ENCODE measurements around the gene RARRES1. TPM values are rescaled to one million over a fixed set of nuclear protein-coding genes. Genes with fewer than 3 reads are reported as not detected.

The RARRES1 gene
- total RNA-seq, 1 experiment from 2014 or later: 0.73 TPM

DNA sequence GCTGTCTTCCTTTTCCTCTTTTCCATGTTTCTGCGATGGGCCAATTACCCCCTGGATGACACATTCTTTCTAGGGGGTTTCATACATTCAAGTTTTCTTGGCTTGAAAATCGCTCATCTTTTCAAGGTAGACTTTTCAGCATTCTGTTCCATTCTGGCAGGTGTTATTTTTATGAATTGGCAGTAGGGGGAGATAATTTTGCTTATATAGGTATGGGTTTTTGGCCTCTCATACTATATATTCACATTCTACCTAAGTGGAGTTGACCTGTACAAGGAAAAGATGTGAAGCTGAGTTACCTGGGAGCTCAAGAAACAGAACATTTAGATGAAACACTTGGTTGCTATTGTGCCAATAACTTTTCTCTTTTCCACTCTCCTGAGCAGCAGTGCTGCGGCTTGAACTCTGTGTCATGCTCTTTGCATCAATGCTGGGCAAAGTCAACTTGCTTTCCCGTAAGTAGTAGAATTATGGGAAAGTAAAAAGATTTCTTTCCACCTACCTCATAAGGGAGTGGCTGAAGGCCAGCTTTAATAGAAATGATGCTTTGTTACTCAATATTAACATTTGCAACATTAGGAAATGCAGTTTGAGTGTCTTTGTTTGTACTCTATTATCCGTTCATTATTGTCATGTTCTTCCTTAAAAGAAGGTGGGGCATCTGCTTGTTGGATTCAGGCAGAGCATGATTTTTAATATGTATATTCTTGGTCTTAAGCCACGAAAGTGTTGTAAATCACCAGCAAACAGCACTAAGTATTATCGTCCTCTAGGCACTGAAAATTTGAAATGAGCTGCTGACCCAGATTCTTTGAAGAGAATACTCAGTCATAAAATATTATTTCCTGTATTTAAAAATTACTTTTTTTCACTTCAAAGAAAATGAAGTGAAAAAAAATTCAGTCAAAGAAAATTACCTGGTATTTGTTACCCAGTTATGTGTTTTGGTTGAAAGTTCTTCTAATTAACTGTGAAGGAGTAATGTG, 41.9 kb upstream of the RARRES1 start:
- BruUV-seq (replicated peaks): TSS peak; percentile 34
- Histone ChIP-seq H3K9me3 (ENCODE audit: low read length) (no peaks in the 10 kb centered on the region), H3K79me2 (ENCODE audit: low read length) (no peaks in the 10 kb centered on the region), H3K27me3 (ENCODE audit: low read length) (no peaks in the 10 kb centered on the region), H4K20me1 (ENCODE audit: low read length) (no peaks in the 10 kb centered on the region), H3K9me2 (replicated peaks; ENCODE audit: low read length) (no peaks in the 10 kb centered on the region), H3K27ac (ENCODE audit: low read length) (peak overlapping the region; percentile 100), H2AFZ (ENCODE audit: low read length) (no peak overlapping the region), H3K4me1 (ENCODE audit: insufficient read depth, low read length) (peaks cover 56% of the 10 kb centered on the region), H3K9ac (ENCODE audit: low read length) (peak overlapping the region; percentile 96), H3F3A (ENCODE audit: low read length, unreplicated experiment) (peaks cover 7% of the 10 kb centered on the region), H3K4me2 (ENCODE audit: low read length) (peak overlapping the region; percentile 23), H3K36me3 (ENCODE audit: low read depth, low read length) (no peaks in the 10 kb centered on the region), H3K4me3 (ENCODE audit: low read length) (no peak overlapping the region)
- DNase-seq (peak; percentile 74), ATAC-seq (peak; percentile 10; the same call in 1 of the 2 replicates)
- CTCF ChIA-PET: no interaction called here
- intact Hi-C loops (cut with micrococcal nuclease): no loop called here
- TF ChIP-seq, protein P1, sequence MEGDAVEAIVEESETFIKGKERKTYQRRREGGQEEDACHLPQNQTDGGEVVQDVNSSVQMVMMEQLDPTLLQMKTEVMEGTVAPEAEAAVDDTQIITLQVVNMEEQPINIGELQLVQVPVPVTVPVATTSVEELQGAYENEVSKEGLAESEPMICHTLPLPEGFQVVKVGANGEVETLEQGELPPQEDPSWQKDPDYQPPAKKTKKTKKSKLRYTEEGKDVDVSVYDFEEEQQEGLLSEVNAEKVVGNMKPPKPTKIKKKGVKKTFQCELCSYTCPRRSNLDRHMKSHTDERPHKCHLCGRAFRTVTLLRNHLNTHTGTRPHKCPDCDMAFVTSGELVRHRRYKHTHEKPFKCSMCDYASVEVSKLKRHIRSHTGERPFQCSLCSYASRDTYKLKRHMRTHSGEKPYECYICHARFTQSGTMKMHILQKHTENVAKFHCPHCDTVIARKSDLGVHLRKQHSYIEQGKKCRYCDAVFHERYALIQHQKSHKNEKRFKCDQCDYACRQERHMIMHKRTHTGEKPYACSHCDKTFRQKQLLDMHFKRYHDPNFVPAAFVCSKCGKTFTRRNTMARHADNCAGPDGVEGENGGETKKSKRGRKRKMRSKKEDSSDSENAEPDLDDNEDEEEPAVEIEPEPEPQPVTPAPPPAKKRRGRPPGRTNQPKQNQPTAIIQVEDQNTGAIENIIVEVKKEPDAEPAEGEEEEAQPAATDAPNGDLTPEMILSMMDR (conservative IDR thresholded peaks at IDR 0.05; ENCODE audit: low read depth, low read length): peak; percentile 40
- no peak for TF ChIP-seq EZH2 (IDR thresholded peaks at IDR 0.05; ENCODE audit: low read length, unreplicated experiment)
- POLR2A ChIA-PET (ENCODE audit: unreplicated experiment): no interaction called here

DNA sequence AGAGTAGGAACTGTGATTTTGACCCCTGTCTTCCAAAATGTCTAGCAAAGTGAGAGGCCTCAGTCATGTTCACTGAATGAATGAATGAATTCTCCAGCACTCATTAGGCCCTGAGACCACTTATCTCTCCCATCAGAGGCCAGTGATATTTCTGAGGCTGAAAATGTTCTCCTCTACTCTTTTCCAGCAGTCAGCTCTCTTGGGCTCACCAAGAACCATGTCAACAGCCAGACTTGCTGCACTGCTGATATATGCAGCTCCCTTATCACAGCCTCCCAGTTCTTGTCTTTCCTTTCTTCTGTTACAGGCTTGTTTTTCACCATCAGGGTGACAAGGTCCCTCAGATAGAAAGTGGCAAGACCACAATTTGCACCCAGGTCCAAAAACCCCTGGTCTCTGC, 40.9 kb upstream of the RARRES1 start:
- ATAC-seq (no peak), DNase-seq (no peak)
- Histone ChIP-seq H4K20me1 (ENCODE audit: low read length) (no peaks in the 10 kb centered on the region), H3K4me1 (ENCODE audit: insufficient read depth, low read length) (peaks cover 66% of the 10 kb centered on the region), H3K79me2 (ENCODE audit: low read length) (no peaks in the 10 kb centered on the region), H3K9me2 (replicated peaks; ENCODE audit: low read length) (no peaks in the 10 kb centered on the region), H3K4me2 (ENCODE audit: low read length) (no peak overlapping the region), H3K27me3 (ENCODE audit: low read length) (no peaks in the 10 kb centered on the region), H3K27ac (ENCODE audit: low read length) (peak overlapping the region; percentile 100), H3K9me3 (ENCODE audit: low read length) (no peaks in the 10 kb centered on the region), H3K9ac (ENCODE audit: low read length) (peak overlapping the region; percentile 96), H3K4me3 (ENCODE audit: low read length) (no peak overlapping the region), H3K36me3 (ENCODE audit: low read depth, low read length) (no peaks in the 10 kb centered on the region), H3F3A (ENCODE audit: low read length, unreplicated experiment) (peaks cover 7% of the 10 kb centered on the region), H2AFZ (ENCODE audit: low read length) (no peak overlapping the region)
- no peak for TF ChIP-seq EZH2 (IDR thresholded peaks at IDR 0.05; ENCODE audit: low read length, unreplicated experiment)
- TF ChIP-seq EZH2phosphoT487 (IDR thresholded peaks at IDR 0.05; ENCODE audit: borderline replicate concordance, low read length): no peak
- TF ChIP-seq, protein P1 (conservative IDR thresholded peaks at IDR 0.05; ENCODE audit: low read depth, low read length): no peak
- intact Hi-C loops (cut with micrococcal nuclease): no loop called here
- BruUV-seq (replicated peaks): no TSS peak
- CTCF ChIA-PET: no interaction called here
- POLR2A ChIA-PET (ENCODE audit: unreplicated experiment): no interaction called here

DNA sequence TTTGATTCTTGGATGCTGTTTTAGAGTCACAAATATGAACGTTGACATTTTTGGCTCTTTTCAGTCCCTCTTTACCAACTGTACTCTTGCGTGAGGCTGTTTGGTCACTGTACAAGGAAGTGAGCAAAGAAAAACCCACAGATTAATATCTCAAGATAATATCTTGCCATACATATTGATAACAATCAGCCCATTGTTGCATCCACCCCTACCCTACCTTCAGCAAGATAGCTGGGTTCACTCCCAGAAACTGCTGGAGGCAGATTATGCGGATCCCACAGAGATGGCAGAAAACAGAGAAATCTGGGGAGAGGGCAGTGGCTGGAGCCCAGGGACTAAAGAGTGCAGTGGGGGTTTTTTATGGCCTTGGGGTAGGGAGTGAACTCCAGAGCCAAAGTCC, 39.7 kb upstream of the RARRES1 start:
- Histone ChIP-seq H3K79me2 (ENCODE audit: low read length) (no peaks in the 10 kb centered on the region), H3K4me1 (ENCODE audit: insufficient read depth, low read length) (peaks cover 75% of the 10 kb centered on the region), H3K9me2 (replicated peaks; ENCODE audit: low read length) (no peaks in the 10 kb centered on the region), H3K4me2 (ENCODE audit: low read length) (peak overlapping the region; percentile 32; the same call in 1 of the 2 replicates), H3K27ac (ENCODE audit: low read length) (peak overlapping the region; percentile 100), H3F3A (ENCODE audit: low read length, unreplicated experiment) (peaks cover 7% of the 10 kb centered on the region), H4K20me1 (ENCODE audit: low read length) (no peaks in the 10 kb centered on the region), H3K27me3 (ENCODE audit: low read length) (no peaks in the 10 kb centered on the region), H2AFZ (ENCODE audit: low read length) (no peak overlapping the region), H3K36me3 (ENCODE audit: low read depth, low read length) (no peaks in the 10 kb centered on the region), H3K9ac (ENCODE audit: low read length) (peak overlapping the region; percentile 96), H3K4me3 (ENCODE audit: low read length) (no peak overlapping the region), H3K9me3 (ENCODE audit: low read length) (no peaks in the 10 kb centered on the region)
- DNase-seq: peak; percentile 92
- intact Hi-C loops (cut with micrococcal nuclease): no loop called here
- TF ChIP-seq EZH2 (IDR thresholded peaks at IDR 0.05; ENCODE audit: low read length, unreplicated experiment): no peak
- no peak for TF ChIP-seq EZH2phosphoT487 (IDR thresholded peaks at IDR 0.05; ENCODE audit: borderline replicate concordance, low read length)
- TF ChIP-seq, protein P1 (conservative IDR thresholded peaks at IDR 0.05; ENCODE audit: low read depth, low read length): no peak
- CTCF ChIA-PET: no interaction called here
- POLR2A ChIA-PET (ENCODE audit: unreplicated experiment): interaction anchor here (0.7 kb wide), 1 partner anchor 1837 kb away, joined by 3 read pairs; no protein-coding TSS in a partner anchor
- ATAC-seq: peak; percentile 64
- BruUV-seq (replicated peaks): no TSS peak

All from PC-3 (cell line).